ENCODE data around the gene ARRDC4.

The ARRDC4 gene

GRCh38 chr15:98017150-98017964 is 56.9 kb downstream of the ARRDC4 start:
- H3K4me3 ChIP-seq (ENCODE audit: low read length): no peak overlapping the region
- DNase-seq (ENCODE audit: low read depth): no peak
- TF ChIP-seq CTCF (conservative IDR thresholded peaks at IDR 0.05; ENCODE audit: low read depth, low read length): no peak

GRCh38 chr15:98018761-98019351 is 58.4 kb downstream of the ARRDC4 start:
- TF ChIP-seq CTCF (conservative IDR thresholded peaks at IDR 0.05; ENCODE audit: low read depth, low read length): no peak
- H3K4me3 ChIP-seq (ENCODE audit: low read length): no peak overlapping the region
- no peak for DNase-seq (ENCODE audit: low read depth)
